ENCODE data around the gene TEPSIN.
A peak's percentile ranks its signal among the peaks of the same experiment; 100 is the strongest.

The TEPSIN gene

GRCh38 chr17:81249223-81250040, 10.6 kb upstream of the TEPSIN start:
- DNase-seq, result no peak

GRCh38 chr17:81248649-81249048, 9.8 kb upstream of the TEPSIN start:
- DNase-seq, result no peak

DNA sequence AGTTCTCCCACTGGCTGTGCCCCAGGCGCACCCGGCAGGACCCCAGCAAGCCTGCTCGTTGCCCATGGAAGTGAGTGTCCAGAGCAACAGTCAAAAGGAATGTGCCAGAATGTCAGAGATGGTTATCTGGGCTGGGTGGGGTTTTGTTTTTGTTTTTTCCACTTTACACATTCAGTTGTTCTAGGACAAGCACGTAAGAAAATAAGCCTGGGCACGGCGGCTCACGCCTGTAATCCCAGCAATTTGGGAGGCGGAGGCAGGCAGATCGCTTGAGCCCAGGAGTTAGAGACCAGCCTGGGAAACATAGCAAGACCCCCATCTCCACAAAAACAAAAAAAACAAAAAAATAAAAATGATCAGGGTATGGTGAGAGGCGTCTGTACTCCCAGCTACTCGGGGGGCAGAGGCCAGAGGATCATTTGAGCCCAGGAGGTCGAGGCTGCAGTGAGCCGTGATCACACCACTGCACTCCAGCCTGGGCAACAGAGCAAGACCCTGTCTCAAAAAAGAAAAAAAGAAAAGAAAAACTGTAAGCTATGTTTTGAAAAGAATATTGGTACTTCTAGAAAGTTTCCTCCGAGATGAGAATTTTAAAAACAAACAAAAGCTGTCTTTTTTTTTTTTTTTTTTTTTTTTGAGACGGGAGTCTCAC, 8.6 kb upstream of the TEPSIN start:
- DNase-seq, result no peak

DNA sequence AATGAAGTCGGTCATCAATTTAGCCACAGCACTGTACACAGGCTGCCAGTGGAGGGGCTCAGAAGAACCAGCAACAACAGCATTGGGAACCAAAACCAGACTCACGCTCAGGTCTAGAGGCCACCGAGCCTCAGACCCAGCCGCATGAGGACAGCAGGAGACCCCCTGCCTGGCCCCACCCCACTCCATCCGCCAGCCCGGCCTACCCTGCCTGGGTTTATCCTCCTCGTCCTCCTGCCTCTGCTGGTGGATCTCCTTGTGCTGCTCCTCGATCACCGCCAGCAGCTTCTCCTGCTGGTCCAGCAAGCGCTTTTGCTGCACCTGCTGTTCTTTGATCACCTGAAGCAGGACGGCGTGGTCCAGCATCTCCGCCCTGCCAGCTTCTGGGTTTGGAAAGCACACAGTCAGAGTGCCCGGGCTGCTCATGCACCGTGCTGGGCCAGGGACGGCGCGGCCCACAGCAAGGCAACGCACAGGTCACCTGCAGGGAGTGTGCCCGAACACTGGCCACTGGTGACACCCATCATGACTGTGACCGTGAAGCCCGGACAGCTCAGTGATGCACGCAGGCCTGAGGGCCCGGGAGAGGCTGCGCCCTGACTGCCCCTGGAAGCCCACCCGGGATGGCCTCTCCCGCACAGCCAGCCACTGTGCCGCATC, 8.0 kb upstream of the TEPSIN start:
- DNase-seq, result no peak

GRCh38 chr17:81246343-81246670, 7.5 kb upstream of the TEPSIN start:
- DNase-seq, result no peak

GRCh38 chr17:81245665-81246342, 6.9 kb upstream of the TEPSIN start:
- no peak for DNase-seq

DNA sequence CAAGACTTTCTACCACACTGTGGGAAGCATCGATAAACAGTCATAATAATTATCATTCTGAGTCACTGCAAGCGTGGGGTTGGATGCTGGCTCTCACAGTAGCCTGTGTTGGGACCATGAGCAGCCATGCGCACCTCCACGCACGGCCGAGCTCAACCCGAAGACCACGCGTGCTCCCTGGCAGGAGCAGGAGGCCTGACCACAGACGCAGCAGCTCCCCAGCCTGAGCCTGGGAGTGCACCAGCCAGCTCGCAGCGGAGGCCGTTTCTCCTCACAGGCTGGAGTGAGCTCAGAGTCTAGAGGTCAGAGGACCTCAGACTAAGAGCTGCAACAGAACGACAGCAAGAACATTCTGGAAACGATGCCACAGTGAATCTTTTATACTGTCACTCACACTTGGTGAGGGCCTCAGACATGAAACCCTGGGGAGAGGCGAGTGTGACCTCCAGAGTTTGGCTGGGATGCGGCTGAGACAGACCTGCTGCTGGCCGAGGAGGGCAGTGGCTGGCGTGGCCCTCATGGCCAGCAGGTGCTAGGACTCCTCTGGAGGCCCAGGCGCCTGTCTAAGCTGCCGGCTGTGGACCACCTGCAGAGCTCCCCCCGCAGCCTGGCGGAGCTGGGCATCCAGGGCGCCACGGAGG, 6.3 kb upstream of the TEPSIN start:
- no peak for DNase-seq

DNA sequence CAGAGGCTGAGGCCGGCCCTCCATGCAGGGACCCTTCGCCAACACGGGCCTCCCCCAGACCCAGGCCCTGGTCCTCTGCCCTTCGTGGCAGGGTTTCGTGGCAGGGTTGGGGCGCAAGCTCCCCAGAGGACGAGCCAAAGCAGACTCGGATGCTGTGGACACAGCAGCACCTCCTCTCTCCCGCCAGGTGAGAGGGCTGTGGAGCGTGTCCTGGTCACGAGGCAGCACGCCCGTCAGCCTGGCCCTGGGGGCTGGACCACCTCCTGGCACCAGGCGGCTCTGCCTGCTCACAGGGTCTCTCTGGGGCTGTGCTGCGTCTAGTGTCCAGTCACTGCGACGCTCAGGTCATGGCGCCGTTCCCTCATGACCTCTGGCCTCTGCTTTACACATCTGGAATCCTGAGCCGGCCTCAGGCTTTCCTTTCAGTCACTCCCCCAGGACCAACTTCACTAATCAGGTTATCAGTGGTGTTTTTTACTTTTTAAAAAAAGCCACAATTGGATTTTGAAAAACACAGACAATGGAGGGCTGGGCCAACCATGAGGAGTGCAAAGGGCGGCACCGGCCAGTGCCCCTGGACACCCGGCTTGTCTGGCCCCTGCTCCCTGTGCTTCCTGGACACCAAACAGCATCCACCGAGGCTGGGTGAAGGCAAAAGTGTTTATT, 5.6 kb upstream of the TEPSIN start:
- no peak for DNase-seq

DNA sequence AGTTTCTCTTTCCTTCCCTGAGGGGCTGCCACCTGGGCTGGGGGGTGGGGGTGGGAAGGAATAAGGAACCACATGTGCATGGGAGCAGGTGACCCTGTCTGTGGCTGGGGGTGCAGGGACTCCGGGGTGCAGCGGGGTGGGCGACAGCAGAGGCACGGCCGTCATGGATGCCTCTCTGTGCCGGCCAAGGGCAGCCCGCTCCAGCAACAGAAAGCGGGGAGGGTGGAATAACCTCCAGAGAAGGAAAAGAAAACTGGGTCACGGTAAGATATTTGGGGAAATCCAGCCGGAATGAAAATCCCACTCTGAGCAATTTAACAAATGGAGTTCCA, 4.4 kb upstream of the TEPSIN start:
- DNase-seq, result no peak

DNA sequence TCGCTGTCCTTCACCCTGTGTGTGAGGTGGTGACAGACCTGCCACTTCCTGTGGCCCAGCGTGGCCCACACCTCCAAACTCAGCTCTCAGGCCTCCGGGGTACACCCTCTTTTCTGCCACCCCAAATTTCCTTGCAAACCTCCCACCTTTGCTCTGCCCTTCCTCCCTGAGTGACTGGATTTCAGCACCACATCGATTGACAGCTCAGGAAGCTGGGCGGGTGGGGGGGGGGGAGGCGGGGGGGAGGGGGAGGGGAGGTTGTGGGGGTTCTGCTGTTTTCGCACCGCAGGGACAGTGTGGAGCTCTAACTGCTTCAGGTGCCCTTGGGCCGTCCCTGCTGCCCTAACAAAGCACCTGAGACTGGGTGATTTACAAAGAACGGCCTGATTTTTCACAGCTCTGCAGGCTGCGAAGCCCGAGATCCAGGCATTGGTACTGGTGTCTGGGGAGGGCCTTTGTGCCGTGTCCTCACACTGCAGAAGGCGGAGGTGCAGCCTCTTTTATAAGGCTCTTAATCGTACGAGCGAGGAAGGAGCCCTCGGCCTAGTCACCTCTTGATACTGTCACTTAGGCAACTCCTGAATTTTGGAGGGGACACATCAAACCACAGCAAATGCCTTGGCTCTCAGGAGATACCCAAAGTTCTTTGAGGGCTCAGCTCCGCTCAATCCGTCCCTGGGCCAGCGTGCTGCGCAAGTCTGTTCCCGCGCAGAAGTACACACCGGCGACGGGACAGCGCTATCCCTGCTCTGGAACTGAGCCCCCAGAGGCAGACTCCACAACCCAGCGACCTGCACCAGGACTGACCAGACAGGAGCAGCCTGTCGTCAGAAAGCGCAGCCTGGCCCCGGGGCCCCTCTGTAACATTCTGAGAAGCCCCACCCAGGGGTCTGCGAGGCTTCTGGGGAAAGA, 3.8 kb upstream of the TEPSIN start:
- DNase-seq, result no peak

DNA sequence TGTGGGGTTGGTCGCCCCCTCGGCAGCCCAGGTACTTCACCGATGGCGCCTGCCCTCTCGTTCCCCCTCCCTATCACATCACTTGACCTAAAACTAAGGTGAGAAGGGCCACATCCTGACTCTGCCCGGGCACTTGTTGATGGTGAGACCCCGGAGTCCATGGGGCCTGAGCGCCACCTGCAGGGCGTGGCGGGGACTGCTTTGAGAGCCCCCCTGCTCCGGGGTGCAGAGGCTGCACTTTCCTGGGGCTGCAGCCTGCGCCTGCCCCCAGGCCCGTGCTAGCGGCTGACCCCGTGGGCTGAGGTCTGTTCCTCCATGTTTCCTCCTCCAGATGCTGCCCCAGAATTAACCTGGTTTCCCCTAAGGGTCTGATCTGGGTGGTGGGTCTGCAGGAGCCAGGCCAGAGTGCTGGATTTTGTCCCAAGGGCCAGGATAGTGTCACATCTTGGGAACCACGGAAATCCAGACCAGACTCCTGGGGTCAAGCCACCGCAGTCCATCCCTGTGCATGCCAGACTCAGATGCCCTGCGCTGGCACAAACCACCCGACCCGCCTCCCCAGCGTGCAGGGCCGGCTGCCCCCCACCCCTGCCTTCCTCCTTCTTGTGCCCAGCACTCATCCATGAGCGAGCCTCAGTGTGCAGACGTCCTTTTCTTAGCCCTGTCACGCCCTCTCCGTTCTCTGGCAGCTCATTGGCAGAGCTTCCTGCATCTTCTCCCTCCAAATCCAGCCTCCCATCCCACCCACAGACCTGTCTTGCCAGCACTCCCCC, 3.0 kb upstream of the TEPSIN start:
- peak; percentile 33 to 61 (median 49) for DNase-seq

GRCh38 chr17:81241203-81241602, 2.3 kb upstream of the TEPSIN start:
- no peak for DNase-seq

DNA sequence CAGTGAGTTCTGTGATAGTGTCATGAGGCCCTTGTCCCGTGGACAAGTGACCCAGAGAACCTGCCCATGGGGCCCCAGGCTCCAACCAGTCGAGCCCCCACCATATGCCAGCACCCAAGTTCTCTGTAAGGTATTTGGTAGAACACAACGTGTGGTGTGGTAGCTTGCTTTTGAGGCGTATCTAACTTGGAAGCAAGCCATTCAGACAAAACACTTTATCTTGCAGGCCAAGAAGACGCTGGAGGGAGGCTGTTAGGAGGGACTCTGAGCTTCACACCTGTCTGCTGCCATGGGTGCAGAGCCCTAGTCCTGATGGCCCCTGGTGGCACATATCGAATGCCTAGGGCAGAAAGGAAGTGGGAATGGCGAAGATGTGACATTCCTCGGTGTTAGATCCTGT, 1.9 kb upstream of the TEPSIN start:
- no peak for DNase-seq

- peak in 3 of 6 experiments; percentile 13 to 26 (median 21) for DNase-seq
Observed at GRCh38 chr17:81239714-81240555, 1.1 kb upstream of the TEPSIN start.

- no peak for DNase-seq
Observed at GRCh38 chr17:81238490-81238814, 403 bp downstream of the TEPSIN start.

- DNase-seq, result no peak
Observed at GRCh38 chr17:81237591-81238489, 1.0 kb downstream of the TEPSIN start.

- no peak for DNase-seq
Observed at GRCh38 chr17:81236784-81237183, 2.1 kb downstream of the TEPSIN start.

- DNase-seq, result no peak
Observed at GRCh38 chr17:81235822-81236740, 2.8 kb downstream of the TEPSIN start.
